Brain microvascular endothelial cell (primary cell): ENCODE results near the gene SUSD5.
A peak's percentile ranks its signal among the peaks of the same experiment; 100 is the strongest.

ENCODE experiments used
- DNase-seq: peaks from one replicate; pipeline ENCODE4 v3.0.0-alpha.2; 2020
- H3K27ac ChIP-seq: fragments of 250-450 bp; sonication (Bioruptor Pico); 2 replicates; pipeline ENCODE4 v1.5.1; 2020; ENCODE audit warnings: mild to moderate bottlenecking, moderate library complexity
- H3K27me3 ChIP-seq: fragments of 250-450 bp; sonication (Bioruptor Pico); replicated peaks from 2 replicates; pipeline ENCODE4 v1.5.1; 2020; ENCODE audit warnings: mild to moderate bottlenecking
- H3K36me3 ChIP-seq: fragments of 250-450 bp; sonication (Bioruptor Pico); replicated peaks from 2 replicates; pipeline ENCODE4 v1.5.1; 2020; ENCODE audit warnings: mild to moderate bottlenecking
- H3K4me3 ChIP-seq: 2 replicates; pipeline ENCODE4 v1.5.1; 2011; ENCODE audit warnings: low read depth, mild to moderate bottlenecking, control low read depth, low read length, moderate library complexity
- CTCF ChIP-seq: IDR thresholded peaks from 2 replicates; pipeline ENCODE4 v1.5.1; 2011; ENCODE audit warnings: low read depth, mild to moderate bottlenecking, moderate library complexity, low read length, control low read depth, inconsistent platforms; ENCODE audit errors: missing control alignments
- in situ Hi-C: cut with HindIII; loops from 2 replicates; pipeline ENCODE4 v1.10.0; 2017; ENCODE audit warnings: low sequenced_read_pairs, low pct_ligation_motif_present

Gene SUSD5

GRCh38 chr3:33119891-33120290, 98.7 kb downstream of the SUSD5 start:
- no peak for TF ChIP-seq CTCF
- H3K27ac ChIP-seq = no peak overlapping the region
- H3K27me3 ChIP-seq = no peaks in the 10 kb centered on the region
- H3K4me3 ChIP-seq = no peak overlapping the region
- peaks cover 18% of the 10 kb centered on the region for H3K36me3 ChIP-seq
- DNase-seq = no peak
- in situ Hi-C loops = no loop called here

- Histone ChIP-seq H3K27ac (no peak overlapping the region), H3K36me3 (peaks cover 11% of the 10 kb centered on the region), H3K27me3 (no peaks in the 10 kb centered on the region), H3K4me3 (no peak overlapping the region)
- DNase-seq = no peak
- no peak for TF ChIP-seq CTCF
- in situ Hi-C loops = no loop called here
Observed at GRCh38 chr3:33117461-33117860, 101.1 kb downstream of the SUSD5 start.

GRCh38 chr3:33115024-33115768, 103.4 kb downstream of the SUSD5 start:
- peak overlapping the region; percentile 68 for H3K27ac ChIP-seq
- no peaks in the 10 kb centered on the region for H3K36me3 ChIP-seq
- H3K4me3 ChIP-seq = peak overlapping the region; percentile 71
- no peaks in the 10 kb centered on the region for H3K27me3 ChIP-seq
- TF ChIP-seq CTCF = no peak
- in situ Hi-C loops = no loop called here
- DNase-seq = peak; percentile 80

GRCh38 chr3:33114622-33115023, 104.0 kb downstream of the SUSD5 start:
- no peaks in the 10 kb centered on the region for H3K36me3 ChIP-seq
- no peak for TF ChIP-seq CTCF
- peak overlapping the region; percentile 68 for H3K27ac ChIP-seq
- H3K27me3 ChIP-seq = no peaks in the 10 kb centered on the region
- DNase-seq = no peak
- peak overlapping the region; percentile 71 for H3K4me3 ChIP-seq
- in situ Hi-C loops = no loop called here

- H3K27ac ChIP-seq = peak within 1 kb of the TSS; percentile 68
- TF ChIP-seq CTCF = no peak
- in situ Hi-C loops = no loop called here
Observed at GRCh38 chr3:33113772-33114621, 104.6 kb downstream of the SUSD5 start, which contains the start of gene CRTAP. Gene CRTAP (plus strand): TSS chr3:33114014. CDS start chr3:33114078, 64 bp downstream.

More at GRCh38 chr3:33113772-33114621, 104.6 kb downstream of the SUSD5 start, which contains the start of gene CRTAP:
- H3K27me3 ChIP-seq = no peaks in the 10 kb centered on the region
- H3K4me3 ChIP-seq = peak within 1 kb of the TSS; percentile 71
- DNase-seq = peak; percentile 94
- no peaks in the 10 kb centered on the region for H3K36me3 ChIP-seq
